ENCODE data around the gene FLNA.
"Not testable (repeated sequence)": the region's sequence is repeated elsewhere in the genome, so short reads cannot be mapped to it uniquely, and the experiment has no call there.

FLNA gene

DNA sequence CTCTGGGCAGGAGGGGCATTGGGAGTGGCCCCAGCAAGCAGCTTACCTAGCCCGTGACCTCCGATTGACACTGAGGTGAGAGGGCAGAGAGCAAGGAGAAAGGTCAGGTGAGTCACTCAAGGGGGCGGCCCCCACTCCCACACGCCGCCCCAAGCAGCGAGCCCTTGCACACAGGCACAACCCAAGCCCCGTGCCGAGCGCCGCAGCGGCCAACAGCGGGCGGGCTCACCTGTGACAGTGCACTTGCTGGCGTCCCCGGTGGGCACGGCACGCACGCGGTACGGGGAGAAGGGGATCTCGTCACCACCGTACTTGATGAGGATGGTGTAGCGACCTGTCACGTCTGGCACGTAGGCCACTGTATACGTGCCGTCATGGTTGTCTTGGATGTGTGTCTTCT is 17.2 kb downstream of the FLNA start:
- DNase-seq: no peak

DNA sequence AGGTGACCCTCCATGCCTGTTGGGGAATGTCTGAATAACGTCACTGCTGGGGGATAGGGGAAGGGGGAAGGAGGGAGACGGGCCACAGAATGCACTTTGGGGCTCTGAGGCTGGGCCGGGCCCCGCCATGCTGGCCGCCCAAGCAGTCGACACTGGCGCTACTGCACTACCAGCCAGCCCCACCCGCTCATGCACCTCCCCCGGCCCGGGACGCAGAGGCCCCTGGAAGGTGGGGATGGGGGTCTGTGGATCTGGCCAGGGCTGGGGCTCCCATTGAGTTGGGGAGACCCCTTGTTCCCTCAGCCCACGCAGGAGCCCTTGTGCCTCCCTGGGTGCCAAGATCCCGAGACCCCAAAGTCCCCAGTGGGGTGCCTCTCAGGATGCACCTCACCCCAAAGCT is 17.8 kb downstream of the FLNA start:
- no peak for DNase-seq

DNA sequence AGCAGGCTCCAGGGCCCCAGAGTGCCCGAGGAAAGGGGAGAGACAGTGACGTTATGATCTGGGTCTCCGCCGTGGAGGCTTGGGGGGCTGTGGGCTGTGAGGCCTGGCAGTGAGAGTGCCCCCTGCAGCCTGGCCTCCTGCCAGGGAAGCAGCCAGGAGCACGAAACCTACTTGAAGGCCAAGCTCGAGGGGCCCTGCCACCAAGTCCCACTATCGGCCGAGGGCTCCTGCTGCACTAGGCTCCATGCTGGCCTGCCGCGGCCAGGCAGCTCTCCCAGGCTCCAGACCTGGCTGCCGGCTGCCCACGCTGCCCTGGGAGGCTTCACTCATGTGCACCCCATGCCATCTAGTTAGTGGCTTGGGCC is 18.7 kb downstream of the FLNA start:
- no peak for DNase-seq

DNA sequence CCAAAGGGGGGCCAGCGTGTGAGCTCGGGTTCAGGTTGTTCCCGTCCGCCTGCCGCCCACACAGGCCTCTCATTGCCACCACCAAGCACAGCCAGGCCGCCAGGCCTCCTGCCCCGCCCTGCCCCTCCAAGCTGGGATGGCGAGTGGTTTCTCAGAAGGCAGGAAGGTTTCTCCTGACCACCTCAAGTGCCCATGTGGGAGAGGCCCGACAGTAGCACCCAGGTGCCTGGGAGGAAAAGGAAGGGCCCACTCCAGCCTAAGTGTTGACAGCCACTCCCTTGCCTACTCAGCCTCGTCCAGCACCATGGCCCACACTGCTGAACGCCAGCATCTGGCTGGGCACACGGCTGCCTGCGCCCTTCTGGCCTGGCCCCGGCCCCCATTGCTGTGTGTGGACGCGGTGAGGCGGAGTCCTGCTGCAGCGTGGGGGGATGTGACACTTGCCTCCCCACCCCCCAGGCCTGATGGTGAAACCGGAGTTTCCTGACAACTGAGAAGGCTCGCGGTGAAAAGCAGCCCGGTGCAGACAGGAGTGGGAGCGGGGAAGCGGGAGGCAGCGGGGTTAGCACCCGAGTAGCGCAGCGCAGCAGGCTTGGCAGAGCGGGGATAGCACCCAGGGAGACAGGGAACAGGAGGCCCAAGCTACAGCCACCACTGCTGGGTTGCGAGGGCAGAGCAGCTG is 19.2 kb downstream of the FLNA start:
- no peak for DNase-seq

DNA sequence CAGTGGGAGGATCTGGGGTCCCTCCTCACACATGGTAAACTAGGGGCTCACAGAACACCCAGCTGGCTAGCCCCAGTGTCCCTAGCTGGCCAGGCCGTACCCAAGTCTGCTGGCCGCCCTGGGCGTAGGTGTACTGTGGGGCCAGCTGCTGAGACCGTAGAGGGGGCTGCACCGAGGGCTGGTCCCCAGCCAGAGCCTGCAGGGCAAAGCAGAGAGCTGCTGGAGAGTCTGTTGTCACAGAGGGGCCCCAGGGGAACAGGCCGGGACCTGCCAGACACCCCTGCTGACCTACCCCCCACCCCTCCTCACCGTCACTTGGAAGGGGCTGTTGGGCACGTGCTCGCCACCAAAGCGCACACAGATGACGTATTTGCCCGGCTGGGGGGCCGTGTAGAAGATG is 19.9 kb downstream of the FLNA start:
- no peak for DNase-seq

DNA sequence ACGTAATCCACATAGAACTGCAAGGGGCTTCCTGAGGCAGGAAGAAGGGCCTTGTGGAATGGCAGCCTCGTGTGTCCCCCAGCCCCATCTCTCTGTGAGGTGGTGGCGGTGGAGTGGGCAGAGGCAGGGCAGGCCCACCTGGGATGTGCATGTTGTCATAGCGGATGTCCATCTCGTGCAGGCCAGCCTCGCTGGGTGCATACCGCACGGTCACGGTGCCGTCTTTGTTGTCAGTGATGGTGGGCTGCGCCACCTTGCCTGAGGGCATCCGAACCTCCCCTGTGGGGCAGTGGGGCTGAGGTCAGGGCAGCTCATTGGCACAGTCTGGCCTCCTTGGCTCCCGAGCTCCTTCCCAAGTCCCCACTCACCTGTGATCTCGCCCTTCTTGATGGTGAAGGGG is 20.4 kb downstream of the FLNA start:
- no peak for DNase-seq

DNA sequence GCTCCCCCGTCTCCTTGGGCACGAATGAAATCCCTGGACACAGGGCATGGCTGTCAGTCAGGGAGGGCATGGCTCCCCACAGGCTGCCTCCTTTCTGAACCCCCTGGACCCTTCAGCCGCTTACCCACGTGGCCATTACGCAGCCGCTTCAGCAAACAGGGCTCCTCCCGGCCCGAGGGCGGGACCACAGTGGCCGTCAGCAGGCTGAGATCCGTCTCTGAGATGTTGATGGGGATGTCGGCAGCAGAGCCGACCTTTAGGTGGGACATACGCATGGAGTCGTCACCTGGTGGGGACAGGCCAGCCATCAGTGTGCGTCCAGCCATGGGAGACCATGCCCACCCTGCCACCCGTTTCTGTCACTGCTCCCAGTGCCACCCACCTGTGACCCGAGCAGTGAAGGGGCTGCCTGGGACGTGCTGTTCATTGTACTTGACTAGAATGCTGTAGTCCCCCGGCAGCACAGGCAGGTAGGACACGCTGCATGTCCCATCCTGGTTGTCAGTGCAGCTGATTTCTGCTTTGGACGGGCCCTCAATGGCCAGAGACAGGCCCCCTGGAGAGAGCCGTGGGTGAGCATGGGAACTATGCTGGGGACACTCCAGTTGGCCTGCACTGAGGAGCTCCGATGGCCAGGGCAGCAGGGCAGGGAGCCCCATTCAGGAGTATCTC is 21.1 kb downstream of the FLNA start:
- no peak for DNase-seq

DNA sequence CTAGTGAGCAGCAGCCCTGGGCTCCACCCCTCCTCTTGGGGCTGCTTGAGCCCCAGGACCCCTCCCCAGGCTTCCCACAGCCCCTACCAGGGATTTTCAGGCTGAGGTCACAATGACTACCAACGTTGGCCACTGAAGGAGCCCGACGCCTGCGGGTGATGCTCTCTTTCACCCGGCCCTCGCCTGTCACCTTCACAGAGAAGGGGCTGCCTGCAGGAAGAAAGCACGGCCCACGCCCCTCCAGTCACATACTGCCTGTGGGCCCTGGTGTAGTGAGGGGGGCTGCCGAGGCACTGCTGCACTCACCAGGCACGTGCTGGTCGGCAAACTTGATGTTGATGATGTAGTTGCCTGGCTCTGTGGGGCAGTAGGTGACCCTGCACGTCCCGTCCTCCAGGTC is 22.0 kb downstream of the FLNA start:
- no peak for DNase-seq

DNA sequence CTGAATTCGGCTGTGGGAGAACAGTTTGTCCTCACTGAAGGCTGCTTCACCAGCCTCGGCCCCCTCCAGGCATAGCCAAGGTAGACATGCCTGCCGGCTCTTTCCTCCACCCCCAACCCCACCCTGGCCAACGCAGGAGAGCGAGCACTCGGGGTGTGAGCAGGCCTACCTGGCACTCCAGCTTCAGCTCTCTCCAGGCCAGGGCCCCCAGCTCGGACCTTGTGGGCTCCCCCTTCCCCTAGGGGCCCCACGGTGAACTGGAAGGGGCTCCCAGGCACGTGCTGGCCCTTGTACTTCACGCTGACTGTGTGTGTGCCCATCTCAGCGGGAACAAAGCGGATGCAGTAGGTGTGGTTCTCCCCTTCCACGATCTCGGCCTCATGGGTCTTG is 22.4 kb downstream of the FLNA start:
- no peak for DNase-seq

DNA sequence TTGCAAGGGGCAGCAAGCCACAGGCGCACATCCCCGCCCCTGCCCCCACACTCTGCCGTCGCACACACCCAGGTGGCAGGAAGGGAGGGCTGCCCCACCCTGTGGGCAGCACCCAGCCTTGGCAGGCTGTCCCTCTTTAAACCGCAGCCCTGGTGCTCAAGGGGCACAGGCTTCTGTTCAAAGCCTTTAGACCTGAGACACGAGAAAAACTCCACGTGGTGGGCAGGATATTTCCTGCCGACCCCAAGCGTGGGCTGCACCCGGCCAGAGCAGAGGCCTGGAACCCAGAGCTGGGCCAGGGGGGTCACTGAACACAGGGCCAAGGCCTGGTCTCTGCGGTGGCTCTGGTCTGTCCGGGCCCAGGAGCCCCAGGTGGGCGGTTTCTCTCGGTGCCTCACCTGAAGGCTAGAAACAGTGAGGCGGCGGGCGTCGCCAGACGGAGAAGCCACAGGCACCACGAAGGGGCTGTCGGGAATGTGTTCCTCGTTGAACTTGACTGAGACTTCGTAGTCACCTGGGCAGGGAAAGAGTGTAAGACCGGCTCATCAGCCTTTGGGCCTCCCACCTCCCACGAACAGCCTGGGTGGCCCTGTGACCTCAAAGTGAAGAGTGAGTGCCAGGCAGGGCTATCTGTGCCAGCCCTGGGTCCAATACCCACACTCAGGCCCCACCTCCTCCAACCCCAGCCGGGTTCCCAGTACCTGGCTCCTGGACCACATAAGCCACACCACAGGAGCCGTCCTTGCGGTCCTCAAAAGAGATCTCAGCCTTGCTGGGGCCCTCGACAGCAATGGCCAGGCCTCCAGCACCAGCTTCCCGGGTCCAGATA is 23.0 kb downstream of the FLNA start:
- DNase-seq: no peak

DNA sequence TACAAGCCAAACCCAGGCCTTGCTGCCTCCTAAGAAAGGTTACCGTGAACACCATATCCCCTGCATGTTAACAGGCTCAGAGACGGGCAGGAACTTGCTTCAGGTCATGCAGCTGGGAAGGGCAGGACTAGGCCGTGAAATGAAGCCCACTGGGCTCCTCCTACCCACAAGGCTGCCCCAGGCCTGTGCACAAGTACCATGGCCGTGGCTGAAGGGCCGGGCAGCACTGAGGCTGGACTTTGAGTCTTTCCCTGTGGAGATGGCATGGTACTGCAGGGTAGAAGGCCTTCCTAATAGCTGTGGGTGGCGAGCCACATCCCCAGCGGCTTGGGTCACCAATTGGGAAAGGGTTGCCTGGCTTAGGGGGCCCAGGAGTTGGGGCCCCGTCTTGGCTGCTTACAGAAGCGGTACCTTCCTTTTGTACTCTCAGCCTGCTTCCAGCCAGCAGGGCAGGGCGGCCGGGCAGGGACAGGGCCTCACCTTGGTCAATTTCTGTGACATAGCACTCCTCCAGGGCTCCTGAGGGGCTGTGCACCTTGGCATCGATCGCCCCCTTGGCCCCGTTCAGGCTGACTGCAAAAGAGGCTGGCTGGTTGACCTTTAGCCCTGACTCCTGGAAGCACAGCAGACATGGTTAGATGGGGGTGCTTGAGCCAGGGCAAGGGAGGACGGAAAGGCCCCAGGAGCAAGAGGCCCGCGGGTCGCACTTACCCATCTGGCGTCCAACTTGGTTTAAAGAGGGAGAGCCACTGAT is 23.8 kb downstream of the FLNA start:
- no peak for DNase-seq

DNA sequence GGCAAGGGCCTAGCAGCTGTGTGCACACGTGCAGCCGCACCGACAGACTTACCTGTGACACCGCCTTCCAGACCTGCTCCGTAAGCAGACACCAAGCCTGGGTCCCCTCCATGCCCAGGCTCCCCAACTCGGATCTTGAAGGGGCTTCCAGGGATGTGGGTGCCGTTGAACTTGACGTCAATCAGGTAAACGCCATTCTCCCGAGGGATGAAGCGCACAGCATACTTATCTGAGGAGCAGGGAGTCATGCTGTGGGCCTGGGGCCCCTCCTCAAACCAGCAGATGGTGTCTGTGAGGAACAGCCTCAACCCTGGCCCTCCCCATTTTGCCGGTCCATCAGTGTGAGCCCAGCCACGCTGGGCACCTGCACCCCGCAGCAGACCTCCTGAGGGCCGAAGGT is 24.5 kb downstream of the FLNA start:
- no peak for DNase-seq

DNA sequence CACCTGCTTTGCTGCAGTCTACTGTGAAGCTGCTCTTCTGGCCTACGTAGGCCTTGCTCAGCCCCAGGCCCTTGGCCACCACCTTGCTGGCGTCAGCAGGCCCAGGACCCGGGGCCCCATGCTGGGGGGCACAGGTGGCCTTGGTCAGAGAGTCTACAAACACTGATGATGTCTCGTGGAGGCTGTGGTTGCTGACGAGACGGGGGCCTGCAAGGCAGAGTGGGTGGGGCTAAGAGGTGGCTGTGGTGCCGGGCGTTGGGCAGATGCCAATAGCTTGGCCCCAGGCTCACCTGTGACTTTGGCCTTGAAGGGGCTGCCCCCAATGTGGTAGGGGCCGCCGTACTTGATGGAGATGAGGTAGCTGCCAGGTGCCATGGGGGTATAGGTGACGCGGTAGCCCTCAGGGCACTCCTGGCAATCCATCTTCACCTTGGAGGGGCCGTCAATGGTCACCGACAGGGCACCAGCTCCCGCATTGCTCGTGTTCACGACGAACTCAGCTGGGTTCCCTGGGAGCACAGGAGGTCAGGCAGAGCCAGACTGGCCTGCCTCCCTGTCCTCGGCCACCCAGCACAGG is 25.0 kb downstream of the FLNA start:
- DNase-seq: no peak

DNA sequence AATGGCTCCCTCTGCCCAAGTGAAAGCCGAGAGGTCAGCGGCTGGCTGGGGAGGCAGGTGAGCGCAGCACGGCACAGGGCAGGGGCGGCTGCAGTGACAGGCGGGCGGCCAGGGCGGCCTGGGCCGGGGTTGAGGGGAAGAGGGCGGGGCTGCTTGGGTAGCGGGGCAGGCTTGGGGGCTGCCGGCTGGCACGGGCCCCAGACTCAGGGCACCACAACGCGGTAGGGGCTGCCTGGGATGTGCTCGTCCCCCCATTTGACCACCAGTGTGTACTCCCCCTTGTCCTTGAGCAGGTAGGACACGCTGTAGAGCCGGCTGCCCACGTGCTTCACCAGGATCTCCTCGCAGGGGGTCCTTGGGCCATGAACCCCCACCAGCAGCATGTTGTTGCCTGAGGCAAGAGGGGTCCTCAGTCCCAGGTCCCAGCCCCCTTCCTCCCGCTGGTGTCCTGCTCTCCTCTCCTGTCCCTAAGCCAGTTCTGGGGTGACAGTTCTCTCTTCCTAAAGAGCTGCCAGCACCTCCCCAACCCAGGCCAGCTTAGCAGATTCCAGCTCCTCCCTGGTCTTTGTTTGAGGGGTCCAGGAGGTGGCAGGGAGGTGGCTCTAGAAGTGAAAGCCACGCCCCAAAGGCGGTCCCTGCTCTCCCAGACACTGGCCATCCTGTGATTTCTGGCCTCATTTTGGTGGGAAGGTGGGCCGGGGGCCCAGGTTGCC is 25.6 kb downstream of the FLNA start:
- DNase-seq: no peak

DNA sequence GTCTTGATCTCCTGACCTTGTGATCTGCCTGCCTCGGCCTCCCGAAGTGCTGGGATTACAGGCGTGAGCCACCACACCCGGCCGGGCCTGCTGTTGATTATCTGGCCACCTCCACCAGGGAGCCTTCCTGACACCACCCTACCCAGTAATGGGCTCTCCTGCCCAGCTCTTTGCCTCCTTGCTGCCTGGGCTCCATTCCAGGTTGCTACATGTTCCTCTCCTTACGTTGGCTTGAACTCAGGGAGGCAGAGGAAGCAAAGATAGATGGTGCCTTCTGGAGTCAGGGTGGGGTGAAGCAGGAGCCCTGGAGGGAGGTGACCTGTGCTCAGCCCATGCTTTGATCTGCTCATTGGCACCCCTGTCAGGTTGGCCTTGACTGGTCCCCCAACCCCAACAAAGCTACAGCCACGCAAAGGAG is 26.3 kb downstream of the FLNA start:
- no peak for DNase-seq

DNA sequence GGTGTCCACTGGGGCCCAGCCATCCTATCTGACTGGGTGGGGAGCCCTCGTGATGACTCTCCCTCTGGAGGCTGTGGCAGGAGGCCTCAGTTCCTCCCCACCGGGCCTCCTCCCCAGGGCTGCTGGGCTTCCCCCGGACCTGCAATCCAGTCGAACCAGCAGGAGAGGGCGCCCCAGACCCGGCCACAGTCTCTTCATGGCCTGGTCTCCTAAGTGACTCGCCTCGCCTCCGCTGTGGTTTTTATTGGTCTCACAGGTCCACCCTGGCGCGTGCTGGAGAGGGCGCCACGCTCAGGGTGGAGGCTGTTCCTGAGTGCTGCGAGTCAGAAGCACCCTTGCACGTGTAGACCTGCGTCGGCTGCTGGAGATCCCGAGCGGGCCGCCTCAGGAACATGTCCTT is 30.8 kb downstream of the FLNA start:
- DNase-seq: not testable (repeated sequence)

DNA sequence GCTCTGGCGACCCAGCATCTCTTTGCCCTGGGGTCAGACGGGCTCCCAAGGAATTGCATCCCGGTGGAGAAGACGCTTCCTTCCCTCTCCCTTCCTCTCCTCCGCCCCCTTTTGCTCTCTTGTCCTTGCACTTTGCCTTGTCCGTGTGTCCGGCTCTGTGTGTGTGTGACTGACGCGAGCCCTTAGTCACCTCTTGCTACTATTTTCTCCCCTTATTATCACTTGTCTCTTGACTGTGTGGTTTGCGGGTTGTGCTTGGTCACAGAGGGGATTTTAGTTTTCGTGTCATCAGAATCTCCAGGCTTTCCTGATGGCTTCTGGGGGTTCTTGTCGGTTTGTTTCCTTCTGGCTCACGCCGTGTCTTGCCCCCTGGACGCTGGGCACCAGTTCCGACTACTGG is 31.4 kb downstream of the FLNA start:
- DNase-seq: not testable (repeated sequence)

DNA sequence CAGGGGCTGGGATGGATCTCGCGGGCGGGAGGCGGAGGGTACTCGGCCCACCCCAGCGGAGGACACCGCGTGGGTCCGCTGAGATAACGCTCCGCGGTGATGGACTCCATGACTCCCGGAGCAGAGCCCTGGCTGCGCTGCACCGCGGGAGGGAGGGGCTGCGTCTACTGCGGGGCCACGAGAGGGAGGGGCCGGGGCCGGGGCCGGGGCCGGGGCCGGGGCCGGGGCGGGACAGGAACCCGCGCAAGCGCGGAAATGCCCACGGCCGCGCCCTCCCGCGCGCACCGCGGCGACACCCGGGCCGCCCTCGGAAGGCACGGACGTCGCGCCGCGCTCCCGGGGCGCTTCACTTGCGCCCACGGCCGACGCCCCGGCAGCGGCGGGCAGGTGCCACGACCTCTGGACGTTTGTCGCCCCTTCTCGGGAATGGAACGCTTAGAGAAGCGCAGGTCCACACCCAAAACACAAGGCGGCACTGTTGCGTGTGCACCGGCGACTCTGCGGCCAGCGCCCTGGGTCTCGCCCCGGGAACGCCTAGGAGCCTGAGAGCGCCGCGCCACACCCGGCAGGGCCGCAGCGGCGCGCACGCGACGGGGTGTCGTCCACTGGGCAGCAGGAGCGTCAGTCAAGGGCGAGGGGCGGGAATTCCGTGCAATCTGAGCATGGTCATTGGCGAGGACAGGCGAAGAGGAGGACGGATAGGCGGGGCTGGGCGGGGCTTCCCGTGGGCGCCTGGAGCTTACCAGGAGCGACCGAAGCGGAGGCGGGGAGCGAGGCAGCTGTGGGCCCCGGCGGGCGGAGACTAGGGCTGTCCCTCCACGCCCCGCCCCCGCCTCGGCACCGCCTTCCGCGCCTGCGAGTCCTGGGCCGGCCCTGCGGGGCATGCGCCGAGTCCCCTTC is 32.8 kb downstream of the FLNA start:
- DNase-seq: not testable (repeated sequence)

DNA sequence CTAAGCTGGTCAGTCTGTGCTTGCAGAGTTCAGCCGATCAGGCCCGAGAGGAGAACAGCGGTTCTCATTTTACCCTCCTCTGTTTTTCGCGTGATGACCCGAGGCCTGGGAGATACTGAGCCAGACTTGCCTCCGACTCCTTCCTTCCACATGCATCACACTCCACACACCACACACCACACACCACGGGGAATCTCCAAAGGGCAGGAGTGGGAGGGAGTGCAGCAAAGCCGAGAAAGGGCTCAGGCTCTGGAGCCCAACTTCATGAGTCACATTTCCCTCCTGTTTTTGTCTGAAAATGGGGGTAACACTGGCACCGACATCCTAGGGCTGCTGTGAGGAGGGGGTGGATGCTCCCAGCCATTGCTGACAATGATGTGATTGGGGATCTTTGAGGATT is 39.9 kb downstream of the FLNA start:
- DNase-seq: no peak

DNA sequence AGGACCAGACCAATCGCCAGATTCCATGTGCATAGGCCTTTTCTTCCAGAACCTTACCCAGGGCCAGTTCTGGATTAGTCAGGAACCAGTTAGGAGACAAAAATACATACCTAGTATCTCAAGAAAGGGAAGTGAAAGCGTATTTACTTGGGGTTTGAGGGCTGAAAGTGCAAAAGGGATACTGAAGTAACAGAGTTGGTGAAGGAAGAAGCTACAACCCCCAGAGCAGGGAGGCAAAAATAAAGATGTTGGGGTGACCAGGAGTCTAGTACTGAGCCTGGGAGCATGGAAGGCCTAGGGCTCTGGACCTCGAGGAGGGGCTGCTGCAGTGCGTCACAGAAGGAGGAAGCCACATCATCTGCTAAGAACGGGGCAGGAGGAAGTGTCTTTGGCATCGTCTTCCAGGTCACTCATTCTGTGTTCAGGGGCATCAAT is 40.6 kb downstream of the FLNA start:
- DNase-seq: no peak

DNA sequence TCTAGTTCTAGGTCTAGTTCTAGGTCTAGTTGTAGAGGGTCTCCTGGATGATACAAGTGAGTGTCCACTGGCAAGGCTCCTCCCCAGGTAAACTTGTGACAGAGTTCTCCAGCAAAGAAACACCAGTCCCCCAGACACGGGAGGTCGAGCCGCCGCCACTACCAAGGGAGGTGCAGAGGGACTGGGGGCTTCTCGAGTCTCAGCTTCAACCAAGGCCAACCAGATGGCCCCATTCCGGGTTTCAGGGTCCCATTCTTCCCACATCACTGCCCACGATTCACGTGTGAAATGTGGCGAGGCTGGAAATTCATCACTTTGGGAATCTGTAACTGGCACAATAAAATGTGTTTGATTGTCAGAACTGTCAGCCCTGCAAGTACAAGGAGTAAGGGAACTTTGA is 41.3 kb downstream of the FLNA start:
- DNase-seq: no peak

All from GF-D8 (cell line).